Measurements from ENCODE around the gene C9orf152.
A peak's percentile ranks its signal among the peaks of the same experiment; 100 is the strongest.

Gene C9orf152

GRCh38 chr9:110183208-110184145 lies 24.5 kb downstream of the C9orf152 start:
- TF ChIP-seq GLIS3 (CRISPR knock-in tag; IDR thresholded peaks at IDR 0.05), result no peak
- TF ChIP-seq OSR1 (CRISPR knock-in tag; IDR thresholded peaks at IDR 0.05), result no peak
- TF ChIP-seq ZNF8 (CRISPR knock-in tag; IDR thresholded peaks at IDR 0.05), result no peak
- no peak for TF ChIP-seq PATZ1 (CRISPR knock-in tag; IDR thresholded peaks at IDR 0.05; ENCODE audit: borderline replicate concordance)
- no peak for TF ChIP-seq ZFP3 (CRISPR knock-in tag; IDR thresholded peaks at IDR 0.05)
- TF ChIP-seq ZFP30 (CRISPR knock-in tag; IDR thresholded peaks at IDR 0.05), result no peak
- TF ChIP-seq ZNF70 (CRISPR knock-in tag; IDR thresholded peaks at IDR 0.05), result no peak
- TF ChIP-seq BACH2 (CRISPR knock-in tag; IDR thresholded peaks at IDR 0.05; ENCODE audit: borderline replicate concordance), result no peak
- no peak for TF ChIP-seq CSDC2 (CRISPR knock-in tag; IDR thresholded peaks at IDR 0.05)
- TF ChIP-seq ESRRG (CRISPR knock-in tag; IDR thresholded peaks at IDR 0.05), result no peak
- no peak for TF ChIP-seq RARB (CRISPR knock-in tag; IDR thresholded peaks at IDR 0.05)
- no peak for TF ChIP-seq TCF4 (CRISPR knock-in tag; IDR thresholded peaks at IDR 0.05; ENCODE audit: borderline replicate concordance)
- peak; percentile 72 for ATAC-seq

- peak; percentile 14; the same call in 2 of the 3 replicates for ATAC-seq
- TF ChIP-seq TOX (CRISPR knock-in tag; IDR thresholded peaks at IDR 0.05; ENCODE audit: borderline replicate concordance) (no peak), CSDC2 (CRISPR knock-in tag; IDR thresholded peaks at IDR 0.05) (no peak), ZFP30 (CRISPR knock-in tag; IDR thresholded peaks at IDR 0.05) (no peak), TCF4 (CRISPR knock-in tag; IDR thresholded peaks at IDR 0.05; ENCODE audit: borderline replicate concordance) (no peak), PPARA (CRISPR knock-in tag; IDR thresholded peaks at IDR 0.05; ENCODE audit: borderline replicate concordance) (no peak)
Measured at GRCh38 chr9:110180511-110181434, 27.2 kb downstream of the C9orf152 start.

GRCh38 chr9:110179734-110180133 lies 28.2 kb downstream of the C9orf152 start:
- TF ChIP-seq RARB (CRISPR knock-in tag; IDR thresholded peaks at IDR 0.05) (no peak), ZC3H10 (CRISPR knock-in tag; IDR thresholded peaks at IDR 0.05) (no peak), ESRRG (CRISPR knock-in tag; IDR thresholded peaks at IDR 0.05) (no peak), ISL1 (CRISPR knock-in tag; IDR thresholded peaks at IDR 0.05) (no peak), CSRNP3 (CRISPR knock-in tag; IDR thresholded peaks at IDR 0.05) (no peak), ZFP30 (CRISPR knock-in tag; IDR thresholded peaks at IDR 0.05) (no peak), POU6F1 (CRISPR knock-in tag; IDR thresholded peaks at IDR 0.05; ENCODE audit: borderline replicate concordance, low read depth) (no peak), TSHZ2 (CRISPR knock-in tag; IDR thresholded peaks at IDR 0.05) (no peak), ZNF70 (CRISPR knock-in tag; IDR thresholded peaks at IDR 0.05) (no peak), GLIS3 (CRISPR knock-in tag; IDR thresholded peaks at IDR 0.05) (no peak), TOX (CRISPR knock-in tag; IDR thresholded peaks at IDR 0.05; ENCODE audit: borderline replicate concordance) (no peak), BACH2 (CRISPR knock-in tag; IDR thresholded peaks at IDR 0.05; ENCODE audit: borderline replicate concordance) (no peak), ZNF8 (CRISPR knock-in tag; IDR thresholded peaks at IDR 0.05) (no peak), ZFP3 (CRISPR knock-in tag; IDR thresholded peaks at IDR 0.05) (no peak), PATZ1 (CRISPR knock-in tag; IDR thresholded peaks at IDR 0.05; ENCODE audit: borderline replicate concordance) (no peak), ARNTL (CRISPR knock-in tag; IDR thresholded peaks at IDR 0.05; ENCODE audit: borderline replicate concordance, low read depth) (no peak), PPARA (CRISPR knock-in tag; IDR thresholded peaks at IDR 0.05; ENCODE audit: borderline replicate concordance) (no peak), ZNF565 (CRISPR knock-in tag; conservative IDR thresholded peaks at IDR 0.05; ENCODE audit: low read depth) (no peak), TCF4 (CRISPR knock-in tag; IDR thresholded peaks at IDR 0.05; ENCODE audit: borderline replicate concordance) (no peak)
- peak; percentile 55 for ATAC-seq

All from SK-N-SH treated with all-trans-retinoic acid at 6 μM for 48 hours (cell line).